Neural progenitor cell (in vitro differentiated cells): ENCODE results near the gene OLFM1.

ENCODE experiments used
- CTCF ChIP-seq: fragments of 200-600 bp; sonication (generic); IDR thresholded peaks from 2 replicates; pipeline ENCODE4 v1.5.1; 2017; ENCODE audit warnings: antibody characterized with exemption, mild to moderate bottlenecking
- EZH2 ChIP-seq: fragments of 200-600 bp; sonication (generic); IDR thresholded peaks from 2 replicates; pipeline ENCODE4 v1.6.1; 2017; ENCODE audit warnings: antibody characterized with exemption, mild to moderate bottlenecking, moderate library complexity

DNA sequence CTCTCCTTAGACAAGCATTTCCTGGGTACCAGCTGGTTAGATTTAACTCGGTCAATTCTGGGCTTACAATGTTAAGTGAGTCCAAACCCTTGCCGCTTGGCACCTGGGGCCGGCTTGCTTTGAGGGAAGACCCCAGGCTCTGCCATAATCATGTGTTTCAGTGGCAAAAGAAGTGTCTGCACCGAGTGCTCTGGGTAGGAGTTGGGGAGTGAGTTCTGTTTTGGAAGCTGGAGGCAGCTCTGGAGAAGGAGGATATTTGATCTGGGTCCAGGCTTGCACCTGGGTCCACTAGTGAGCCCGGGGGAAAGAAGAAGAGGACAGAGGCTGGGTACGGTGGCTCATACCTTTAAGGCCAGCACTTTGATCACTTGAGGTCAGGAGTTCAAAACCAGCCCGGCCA, 8.4 kb upstream of the OLFM1 start:
- TF ChIP-seq EZH2 (no peak), CTCF (no peak)
